Neuronal stem cell (in vitro differentiated cells): ENCODE measurements around the gene TBC1D26.
"Not testable (repeated sequence)": the region's sequence is repeated elsewhere in the genome, so short reads cannot be mapped to it uniquely, and the experiment has no call there.

Experiments used
- DNase-seq: peaks from one replicate; pipeline ENCODE4 v3.0.0-alpha.2; 2013; ENCODE audit warnings: low spot score
- H2AFZ ChIP-seq: one replicate; pipeline ENCODE4 v1.6.1; 2013; ENCODE audit warnings: mild to moderate bottlenecking, low read length, inconsistent platforms
- H2AK5ac ChIP-seq: 2 replicates; pipeline ENCODE4 v1.6.1; 2013; ENCODE audit warnings: low read depth, mild to moderate bottlenecking, inconsistent platforms, low read length, moderate library complexity, mixed read lengths
- H2BK120ac ChIP-seq: 2 replicates; pipeline ENCODE4 v1.6.1; 2013; ENCODE audit warnings: low read depth, mild to moderate bottlenecking, inconsistent platforms, low read length, moderate library complexity, mixed read lengths
- H2BK12ac ChIP-seq: one replicate; pipeline ENCODE4 v1.6.1; 2013; ENCODE audit warnings: low read length, inconsistent platforms
- H2BK15ac ChIP-seq: 2 replicates; pipeline ENCODE4 v1.6.1; 2013; ENCODE audit warnings: mild to moderate bottlenecking, low read length, inconsistent platforms, mixed read lengths
- H2BK5ac ChIP-seq: one replicate; pipeline ENCODE4 v1.6.1; 2013; ENCODE audit warnings: inconsistent platforms, mild to moderate bottlenecking, low read length, moderate library complexity
- H3K14ac ChIP-seq: one replicate; pipeline ENCODE4 v1.6.1; 2013; ENCODE audit warnings: low read length, inconsistent platforms
- H3K18ac ChIP-seq: 2 replicates; pipeline ENCODE4 v1.6.1; 2013; ENCODE audit warnings: low read length, inconsistent platforms
- H3K23ac ChIP-seq: 2 replicates; pipeline ENCODE4 v1.6.1; 2013; ENCODE audit warnings: low read depth, mild to moderate bottlenecking, mixed read lengths, low read length, inconsistent platforms; ENCODE audit not compliant: poor library complexity
- H3K27ac ChIP-seq: replicated peaks from 3 replicates; pipeline ENCODE4 v1.5.1; 2013; ENCODE audit warnings: low read length, inconsistent platforms
- H3K27me3 ChIP-seq, 3 experiments: 2 replicates each; pipeline ENCODE4 v1.6.1; 2013; ENCODE audit warnings: low read length in 3 of 3, mild to moderate bottlenecking in 2 of 3, inconsistent platforms in 1 of 3, low read depth in 1 of 3, mixed read lengths in 1 of 3, moderate library complexity in 1 of 3; ENCODE audit not compliant: control insufficient read depth in 3 of 3, insufficient read depth in 3 of 3
- H3K36me3 ChIP-seq, 2 donors: replicated peaks in 1 of 2; 2 replicates each; pipeline ENCODE4 v1.6.1; 2013; ENCODE audit warnings: low read length in 2 of 2; ENCODE audit not compliant: control insufficient read depth in 2 of 2, insufficient read depth in 2 of 2
- H3K4ac ChIP-seq: 2 replicates; pipeline ENCODE4 v1.6.1; 2013; ENCODE audit warnings: inconsistent platforms, mild to moderate bottlenecking, low read length, moderate library complexity
- H3K4me1 ChIP-seq, 2 donors: 1 replicate in 1 of 2; 2 replicates in 1 of 2; pipeline ENCODE4 v1.6.1; 2013; ENCODE audit warnings: low read length in 2 of 2, low read depth in 1 of 2; ENCODE audit not compliant: control insufficient read depth in 2 of 2, insufficient read depth in 1 of 2
- H3K4me2 ChIP-seq: one replicate; pipeline ENCODE4 v1.6.1; 2013; ENCODE audit warnings: mild to moderate bottlenecking, low read length, inconsistent platforms; ENCODE audit not compliant: insufficient read depth, poor library complexity, severe bottlenecking
- H3K4me3 ChIP-seq, 2 donors: 2 replicates each; pipeline ENCODE4 v1.5.1; 2013; ENCODE audit warnings: low read length in 2 of 2, mild to moderate bottlenecking in 2 of 2, inconsistent platforms in 1 of 2, moderate library complexity in 1 of 2
- H3K79me1 ChIP-seq: one replicate; pipeline ENCODE4 v1.6.1; 2013; ENCODE audit warnings: low read depth, mild to moderate bottlenecking, inconsistent platforms, low read length, moderate library complexity
- H3K9ac ChIP-seq: one replicate; pipeline ENCODE4 v1.6.1; 2013; ENCODE audit warnings: mild to moderate bottlenecking, low read depth, low read length, inconsistent platforms; ENCODE audit not compliant: poor library complexity
- H3K9me3 ChIP-seq, 2 donors: replicated peaks in 1 of 2; 2 replicates each; pipeline versions ENCODE3 to v1.6.1; 2013; ENCODE audit warnings: low read length in 2 of 2, mild to moderate bottlenecking in 2 of 2, inconsistent platforms in 1 of 2, low read depth in 1 of 2, mixed read lengths in 1 of 2, moderate library complexity in 1 of 2; ENCODE audit not compliant: control insufficient read depth in 2 of 2, insufficient read depth in 1 of 2
- H4K8ac ChIP-seq: one replicate; pipeline ENCODE4 v1.6.1; 2013; ENCODE audit warnings: low read depth, mild to moderate bottlenecking, inconsistent platforms, low read length, moderate library complexity
- H4K91ac ChIP-seq: one replicate; pipeline ENCODE4 v1.6.1; 2013; ENCODE audit warnings: low read length, low read depth, mild to moderate bottlenecking, inconsistent platforms; ENCODE audit not compliant: poor library complexity
- WGBS, 2 donors: extraction: QIAGEN DNeasy Blood & Tissue Kit; methylation state at CpG; one replicate each; pipeline ENCODE4 v1.1.7; 2013; ENCODE audit warnings: missing lambda C conversion rate in 2 of 2, mixed read lengths in 1 of 2; ENCODE audit not compliant: insufficient read length in 2 of 2, insufficient replicate concordance in 1 of 2; ENCODE audit errors: extremely low coverage in 2 of 2; 5-methylcytosine and 5-hydroxymethylcytosine counted together

Gene TBC1D26

GRCh38 chr17:15742921-15743320 is 10.8 kb downstream of the TBC1D26 start:
- no peak overlapping the region for H4K91ac ChIP-seq
- no peak overlapping the region for H3K9ac ChIP-seq
- no peaks in the 10 kb centered on the region for H3K27me3 ChIP-seq
- no peak overlapping the region for H3K23ac ChIP-seq
- H2BK12ac ChIP-seq = no peak overlapping the region
- no peak overlapping the region for H3K14ac ChIP-seq
- H2AFZ ChIP-seq = no peak overlapping the region
- H3K18ac ChIP-seq = peak overlapping the region; percentile 64
- H2BK120ac ChIP-seq = no peak overlapping the region
- H3K36me3 ChIP-seq = no peaks in the 10 kb centered on the region
- peaks cover 3% of the 10 kb centered on the region for H3K79me1 ChIP-seq
- H3K4me2 ChIP-seq = no peak overlapping the region
- H3K9me3 ChIP-seq = no peaks in the 10 kb centered on the region
- no peak overlapping the region for H2BK5ac ChIP-seq
- no peak overlapping the region for H3K4me3 ChIP-seq
- H2AK5ac ChIP-seq = no peak overlapping the region
- H3K4me1 ChIP-seq = peaks cover 0 to 9% of the 10 kb centered on the region in 2 donors
- no peak overlapping the region for H3K4ac ChIP-seq
- H3K27ac ChIP-seq = no peak overlapping the region
- no peak for DNase-seq
- no peak overlapping the region for H4K8ac ChIP-seq
- no peak overlapping the region for H2BK15ac ChIP-seq
- WGBS, 2 donors = no CpG with 5 or more reads among the region's 7 CpGs

GRCh38 chr17:15744074-15744676 is 12.1 kb downstream of the TBC1D26 start:
- H3K27me3 ChIP-seq = no peaks in the 10 kb centered on the region
- no peak overlapping the region for H4K8ac ChIP-seq
- no peak overlapping the region for H3K9ac ChIP-seq
- peaks cover 0 to 9% of the 10 kb centered on the region in 2 donors for H3K4me1 ChIP-seq
- H3K4me3 ChIP-seq = no peak overlapping the region
- H3K18ac ChIP-seq = peak overlapping the region; percentile 59
- no peak for DNase-seq
- no peak overlapping the region for H4K91ac ChIP-seq
- no peak overlapping the region for H3K23ac ChIP-seq
- no peak overlapping the region for H2AK5ac ChIP-seq
- no peak overlapping the region for H2BK15ac ChIP-seq
- H2BK12ac ChIP-seq = no peak overlapping the region
- H2AFZ ChIP-seq = no peak overlapping the region
- H3K4me2 ChIP-seq = no peak overlapping the region
- peaks cover 3% of the 10 kb centered on the region for H3K79me1 ChIP-seq
- no peak overlapping the region for H3K27ac ChIP-seq
- no peak overlapping the region for H3K14ac ChIP-seq
- no peaks in the 10 kb centered on the region for H3K9me3 ChIP-seq
- no CpG with 5 or more reads among the region's 7 CpGs for WGBS, 2 donors
- no peak overlapping the region for H2BK5ac ChIP-seq
- no peak overlapping the region for H2BK120ac ChIP-seq
- no peaks in the 10 kb centered on the region for H3K36me3 ChIP-seq
- no peak overlapping the region for H3K4ac ChIP-seq

GRCh38 chr17:15744885-15745284 is 12.8 kb downstream of the TBC1D26 start:
- H2AFZ ChIP-seq = no peak overlapping the region
- peaks cover 3% of the 10 kb centered on the region for H3K79me1 ChIP-seq
- H2BK5ac ChIP-seq = no peak overlapping the region
- no peak overlapping the region for H4K8ac ChIP-seq
- no peaks in the 10 kb centered on the region for H3K9me3 ChIP-seq
- no peaks in the 10 kb centered on the region for H3K27me3 ChIP-seq
- no peak overlapping the region for H2AK5ac ChIP-seq
- peak overlapping the region; percentile 52 for H3K18ac ChIP-seq
- H2BK120ac ChIP-seq = no peak overlapping the region
- H2BK12ac ChIP-seq = no peak overlapping the region
- H4K91ac ChIP-seq = no peak overlapping the region
- no peak overlapping the region for H2BK15ac ChIP-seq
- no peak overlapping the region for H3K27ac ChIP-seq
- no peaks in the 10 kb centered on the region for H3K36me3 ChIP-seq
- no peak for DNase-seq
- no peak overlapping the region for H3K23ac ChIP-seq
- no peak overlapping the region for H3K4ac ChIP-seq
- H3K9ac ChIP-seq = no peak overlapping the region
- H3K14ac ChIP-seq = no peak overlapping the region
- no peak overlapping the region for H3K4me3 ChIP-seq
- H3K4me1 ChIP-seq = peaks cover 0 to 9% of the 10 kb centered on the region in 2 donors
- no peak overlapping the region for H3K4me2 ChIP-seq
- WGBS, 2 donors = no CpG with 5 or more reads among the region's 2 CpGs

- not testable (repeated sequence) for H3K9me3 ChIP-seq, H3K23ac ChIP-seq, H3K4me1 ChIP-seq, H3K9ac ChIP-seq, H3K27me3 ChIP-seq, H3K4me3 ChIP-seq, H3K79me1 ChIP-seq, H3K18ac ChIP-seq, H3K14ac ChIP-seq, H2BK120ac ChIP-seq, DNase-seq, H2BK12ac ChIP-seq, H2BK15ac ChIP-seq, H3K4ac ChIP-seq, H4K91ac ChIP-seq, H4K8ac ChIP-seq, H3K27ac ChIP-seq, H3K36me3 ChIP-seq, H2AK5ac ChIP-seq, H2BK5ac ChIP-seq, H3K4me2 ChIP-seq, H2AFZ ChIP-seq
- whole genome bisulfite sequencing, 2 donors = no CpG with 5 or more reads among the region's 36 CpGs
These were observed 17.3 kb downstream of the TBC1D26 start for GRCh38 chr17:15749403-15749802.
